ENCODE data around the gene MEIS1. TPM values are rescaled to one million over a fixed set of nuclear protein-coding genes. Genes with fewer than 3 reads are reported as not detected.

The MEIS1 gene
- total and polyA plus RNA-seq, 2 of the 8 experiments (the other 6 are each of a cell fraction or from before 2014, with no cell fraction given): 0.17 to 1.2 TPM

DNA sequence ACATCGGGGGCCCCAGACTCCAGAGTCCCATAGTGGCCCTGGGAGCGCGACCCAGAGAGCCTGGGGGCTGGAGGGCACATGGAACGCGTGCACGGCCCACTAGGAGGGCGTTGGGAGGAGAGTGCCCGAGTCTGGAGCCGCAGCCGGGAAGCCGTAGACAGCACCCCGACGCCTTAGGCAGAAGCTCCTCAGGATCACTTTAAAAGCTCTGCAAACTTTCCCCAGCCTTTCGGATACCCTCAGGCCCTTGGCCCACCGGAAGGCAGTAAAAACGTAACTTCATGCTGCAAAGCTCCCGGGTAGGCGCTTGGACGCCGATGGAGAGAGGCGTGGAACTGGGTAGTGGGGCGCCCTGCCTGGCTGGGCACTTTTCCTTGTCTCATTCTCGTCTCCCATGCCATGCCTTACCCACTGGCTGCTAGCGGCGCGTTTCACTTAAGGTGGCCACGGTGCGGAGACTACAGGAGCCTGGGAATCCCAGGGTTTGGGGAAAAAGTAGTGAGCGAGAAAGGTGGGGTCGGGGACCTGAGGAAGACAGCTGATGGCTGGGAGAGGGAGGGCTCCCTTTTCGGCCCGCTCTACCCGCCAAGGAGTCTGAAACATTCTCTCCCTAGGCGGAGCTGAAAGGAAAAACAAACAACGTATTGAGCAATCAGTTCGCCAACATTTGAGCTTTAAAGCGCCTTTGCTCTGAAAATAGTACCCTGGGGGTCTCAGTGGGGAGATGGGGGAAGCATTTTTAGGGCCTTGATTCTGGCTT lies 141.8 kb downstream of the MEIS1 start (continued):
- TF ChIP-seq RNF2 (IDR thresholded peaks at IDR 0.05; ENCODE audit: borderline replicate concordance, low read depth, low read length, missing control alignments, poor library complexity, severe bottlenecking) (peak; percentile 43), PHF8 (conservative IDR thresholded peaks at IDR 0.05; ENCODE audit: low read depth, low read length) (0 out of 2 replicates have a peak, but pooled peaks have one; percentile 13), RAD21 (IDR thresholded peaks at IDR 0.05 in 1 of 2, conservative IDR thresholded peaks at IDR 0.05 in 1 of 2; ENCODE audit: low read depth in 2 of 2, low read length in 2 of 2) (peak in 1 of 2 experiments; percentile 14; a peak in 1 of 4 replicates), EZH2 (IDR thresholded peaks at IDR 0.05; ENCODE audit: low read depth, low read length, severe bottlenecking) (peak; percentile 90), SIN3A (conservative IDR thresholded peaks at IDR 0.05 in 1 of 2, IDR thresholded peaks at IDR 0.05 in 1 of 2; ENCODE audit: low read depth in 1 of 2, low read length in 2 of 2) (no peak), SUZ12 (IDR thresholded peaks at IDR 0.05; ENCODE audit: low read length) (peak; percentile 92)

All from H1 (cell line).